Transverse colon (tissue), 4 donors: Measurements from ENCODE around the gene PGGT1B. TPM values are rescaled to one million over a fixed set of nuclear protein-coding genes. Genes with fewer than 3 reads are reported as not detected.

Source experiments
- DNase-seq: peaks from one replicate; pipeline ENCODE4 v3.0.0-alpha.2; 2019
- H3K27ac ChIP-seq, 4 donors: fragments of 200-600 bp; sonication (generic); 2 replicates each; pipeline ENCODE4 v1.5.1; 2016 to 2018; ENCODE audit warnings: inconsistent platforms in 4 of 4
- H3K27me3 ChIP-seq: fragments of 200-600 bp; sonication (generic); 2 replicates; pipeline ENCODE4 v1.5.1; 2017; ENCODE audit warnings: inconsistent platforms
- H3K36me3 ChIP-seq, 4 donors: fragments of 200-600 bp; sonication (generic); 2 replicates each; pipeline ENCODE4 v1.5.1; 2017 to 2019; ENCODE audit warnings: inconsistent platforms in 4 of 4
- H3K4me1 ChIP-seq, 4 donors: fragments of 200-600 bp; sonication (generic); 2 replicates each; pipeline ENCODE4 v1.5.1; 2017 to 2020; ENCODE audit warnings: inconsistent platforms in 4 of 4
- H3K4me3 ChIP-seq, 4 donors: fragments of 200-600 bp; sonication (generic); 1 replicate in 1 of 4; 2 replicates in 3 of 4; pipeline versions ENCODE4 v1.5.1 to v1.6.1; 2017 to 2019; ENCODE audit warnings: inconsistent platforms in 4 of 4
- H3K9me3 ChIP-seq, 2 donors: fragments of 200-600 bp; sonication (generic); 2 replicates each; pipeline ENCODE4 v1.5.1; 2017 to 2019; ENCODE audit warnings: inconsistent platforms in 2 of 2
- EP300 ChIP-seq: sonication (generic); formaldehyde crosslinking; IDR thresholded peaks from one replicate; pipeline ENCODE4 v1.6.1; 2017; ENCODE audit warnings: antibody characterized with exemption, low read depth
- POLR2A ChIP-seq: fragments of 450-650 bp; IDR thresholded peaks from one replicate; pipeline ENCODE4 v1.6.1; 2016; ENCODE audit warnings: antibody characterized with exemption, mild to moderate bottlenecking, moderate library complexity
- POLR2AphosphoS5 ChIP-seq, 3 donors: sonication (generic); formaldehyde crosslinking; IDR thresholded peaks; one replicate each; pipeline ENCODE4 v1.6.1; 2016; ENCODE audit warnings: antibody characterized with exemption in 3 of 3
- WGBS, 2 donors: methylation state at CpG; one replicate each; pipeline ENCODE4 v1.1.5; 2018; ENCODE audit warnings: low coverage in 1 of 2; 5-methylcytosine and 5-hydroxymethylcytosine counted together
- in situ Hi-C, 4 donors: fragments of 200-750 bp; cut with MboI; loops; one replicate each; pipeline versions ENCODE4 v1.15.0 to v1.15.1; 2017; ENCODE audit warnings: low sequenced_read_pairs in 3 of 4, low pct_ligation_motif_present in 1 of 4, low pct_unique_long_range_greater_than_20kb in 1 of 4
- intact Hi-C: fragments of 100-400 bp; cut with DNase I; formaldehyde crosslinking; loops from one replicate; pipeline ENCODE4 v1.15.1; 2023; ENCODE audit warnings: low total_unique reads
- total RNA-seq, 4 donors: library from RNA; depleted of rRNA; stranded (reverse); fragments of >200 nt; gene quantifications; one replicate each; pipeline ENCODE4 v1.1.0, GENCODE V29; 2016
- TF ChIP-seq, protein P1 (sequence below), 5 experiments: fragments of 200-600 bp in 3 of 5; fragments of 450-650 bp in 2 of 5; sonication (generic) in 3 of 5; IDR thresholded peaks; 1 replicate in 2 of 5; 2 replicates in 3 of 5; pipeline ENCODE4 v1.5.1; 2016 to 2017; ENCODE audit warnings: antibody characterized with exemption in 5 of 5, inconsistent platforms in 3 of 5, mild to moderate bottlenecking in 2 of 5, moderate library complexity in 1 of 5

The PGGT1B gene
- total RNA-seq, 4 donors from 2014 or later, result 3.4 to 26.4 (median 12.8) TPM

DNA sequence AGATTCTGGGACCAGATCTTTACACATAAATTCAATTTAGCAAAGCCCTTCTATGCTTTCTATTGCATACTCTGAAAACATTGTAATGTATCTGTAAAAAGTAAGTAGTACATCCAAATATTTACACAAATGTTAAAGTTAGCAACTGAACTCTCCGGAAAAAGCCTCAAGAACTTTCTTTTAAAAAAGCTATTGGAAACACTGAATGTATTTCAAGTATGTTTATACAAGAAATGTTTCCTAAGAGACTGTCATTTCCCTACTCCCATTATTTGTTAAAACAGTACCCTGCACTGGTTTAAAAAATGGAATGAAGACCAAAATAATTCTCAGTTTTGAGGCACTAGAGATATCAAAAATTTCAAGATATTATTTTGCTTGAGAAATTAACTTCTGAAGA is 48.1 kb downstream of the PGGT1B start:
- WGBS, 2 donors, result 44 to 55% methylated on average over 1 of the region's 1 CpG

DNA sequence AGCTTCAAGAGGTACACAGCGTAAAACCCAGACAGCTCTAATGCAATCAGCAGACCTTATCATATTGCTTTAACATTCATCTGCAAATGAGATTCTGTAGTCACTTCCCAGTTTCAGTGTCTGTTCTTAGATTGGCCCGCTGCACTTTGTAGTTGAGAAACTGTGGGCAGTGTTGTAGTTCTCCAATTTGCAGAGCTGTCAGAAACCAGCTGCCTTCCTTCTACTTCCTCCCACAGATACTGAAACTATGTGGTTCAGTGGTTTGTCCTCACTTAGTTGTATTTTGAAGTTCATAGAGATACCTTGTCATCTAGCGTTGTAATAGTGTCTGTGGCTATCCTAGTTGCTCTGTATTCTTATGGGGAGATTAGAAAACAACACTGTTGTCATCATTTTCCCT is 53.4 kb downstream of the PGGT1B start:
- DNase-seq, result peak; percentile 36
- no peaks in the 10 kb centered on the region for H3K9me3 ChIP-seq
- no peak overlapping the region for H3K4me3 ChIP-seq
- 65 to 80% methylated on average over 3 of the region's 3 CpGs for WGBS, 2 donors
- in situ Hi-C loops, result no loop called here
- intact Hi-C loops, result no loop called here
- H3K4me1 ChIP-seq, result peaks cover 0 to 5% (median 0%) of the 10 kb centered on the region in 4 donors
- H3K27ac ChIP-seq, result no peak overlapping the region
- H3K36me3 ChIP-seq, result peaks cover 0 to 16% (median 0%) of the 10 kb centered on the region in 4 donors
- H3K27me3 ChIP-seq, result no peaks in the 10 kb centered on the region
- TF ChIP-seq, protein P1, sequence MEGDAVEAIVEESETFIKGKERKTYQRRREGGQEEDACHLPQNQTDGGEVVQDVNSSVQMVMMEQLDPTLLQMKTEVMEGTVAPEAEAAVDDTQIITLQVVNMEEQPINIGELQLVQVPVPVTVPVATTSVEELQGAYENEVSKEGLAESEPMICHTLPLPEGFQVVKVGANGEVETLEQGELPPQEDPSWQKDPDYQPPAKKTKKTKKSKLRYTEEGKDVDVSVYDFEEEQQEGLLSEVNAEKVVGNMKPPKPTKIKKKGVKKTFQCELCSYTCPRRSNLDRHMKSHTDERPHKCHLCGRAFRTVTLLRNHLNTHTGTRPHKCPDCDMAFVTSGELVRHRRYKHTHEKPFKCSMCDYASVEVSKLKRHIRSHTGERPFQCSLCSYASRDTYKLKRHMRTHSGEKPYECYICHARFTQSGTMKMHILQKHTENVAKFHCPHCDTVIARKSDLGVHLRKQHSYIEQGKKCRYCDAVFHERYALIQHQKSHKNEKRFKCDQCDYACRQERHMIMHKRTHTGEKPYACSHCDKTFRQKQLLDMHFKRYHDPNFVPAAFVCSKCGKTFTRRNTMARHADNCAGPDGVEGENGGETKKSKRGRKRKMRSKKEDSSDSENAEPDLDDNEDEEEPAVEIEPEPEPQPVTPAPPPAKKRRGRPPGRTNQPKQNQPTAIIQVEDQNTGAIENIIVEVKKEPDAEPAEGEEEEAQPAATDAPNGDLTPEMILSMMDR (IDR thresholded peaks at IDR 0.05), result no peak
- TF ChIP-seq EP300, result no peak
- TF ChIP-seq POLR2A, result no peak
- TF ChIP-seq POLR2AphosphoS5 (IDR thresholded peaks at IDR 0.05), result peak in 1 of 3 donors; percentile 7

More for the DNA sequence above, 48.1 kb downstream of the PGGT1B start:
- Histone ChIP-seq H3K27me3 (no peaks in the 10 kb centered on the region), H3K4me3 (no peak overlapping the region), H3K36me3 (peaks cover 0 to 25% (median 0%) of the 10 kb centered on the region in 4 donors), H3K27ac (no peak overlapping the region), H3K4me1 (no peaks in the 10 kb centered on the region), H3K9me3 (no peaks in the 10 kb centered on the region)
- in situ Hi-C loops (no loop called here), intact Hi-C loops (no loop called here)
- TF ChIP-seq POLR2AphosphoS5 (IDR thresholded peaks at IDR 0.05) (no peak), POLR2A (no peak), EP300 (no peak)
- TF ChIP-seq, protein P1 (IDR thresholded peaks at IDR 0.05), result no peak
- DNase-seq, result no peak

DNA sequence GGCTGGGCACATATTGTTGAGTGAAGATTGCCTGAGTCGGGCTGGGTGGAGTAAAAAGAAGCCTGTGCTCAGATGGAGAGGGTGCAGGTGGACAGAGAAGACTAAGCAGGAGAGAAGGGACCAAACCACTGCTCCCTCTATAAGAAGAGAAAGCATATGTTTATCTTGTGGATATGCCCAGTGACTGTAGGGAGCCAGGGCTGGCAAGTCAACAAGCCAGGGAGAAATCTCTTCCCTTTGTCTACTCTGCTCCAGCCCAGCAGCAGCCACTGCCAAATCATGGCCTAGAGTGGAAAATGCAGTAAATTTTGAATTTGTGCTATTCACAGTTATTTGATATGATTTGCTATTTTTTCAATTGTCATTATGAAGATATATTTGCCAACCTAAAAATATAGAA is 59.7 kb downstream of the PGGT1B start:
- 100% methylated on average over 1 of the region's 1 CpG for WGBS, 2 donors
- Histone ChIP-seq H3K4me3 (no peak overlapping the region), H3K4me1 (no peaks in the 10 kb centered on the region), H3K36me3 (no peaks in the 10 kb centered on the region), H3K9me3 (no peaks in the 10 kb centered on the region), H3K27me3 (no peaks in the 10 kb centered on the region), H3K27ac (no peak overlapping the region)
- no peak for DNase-seq
- intact Hi-C loops, result no loop called here
- in situ Hi-C loops, result no loop called here
- TF ChIP-seq POLR2A, result no peak
- no peak for TF ChIP-seq POLR2AphosphoS5 (IDR thresholded peaks at IDR 0.05)
- TF ChIP-seq, protein P1 (IDR thresholded peaks at IDR 0.05), result no peak

DNA sequence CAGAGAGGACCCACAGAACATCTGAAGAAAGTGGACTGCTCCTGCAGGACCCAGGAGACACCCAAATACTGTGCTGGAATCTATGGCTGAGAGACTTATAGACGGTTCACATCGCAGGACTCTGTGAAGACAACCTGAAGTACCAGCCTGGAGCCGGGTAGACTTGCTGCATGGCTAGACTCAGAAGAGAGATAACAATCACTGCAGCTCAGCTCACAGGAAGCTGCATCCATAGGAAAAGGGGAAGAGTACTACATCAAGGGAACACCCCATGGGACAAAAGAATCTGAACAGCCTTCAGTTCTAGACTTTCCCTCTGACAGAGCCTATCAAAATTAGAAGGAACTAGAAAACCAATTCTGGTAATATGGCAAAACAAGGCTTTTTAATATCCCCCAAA is 66.5 kb downstream of the PGGT1B start:
- no peaks in the 10 kb centered on the region for H3K9me3 ChIP-seq
- intact Hi-C loops, result no loop called here
- no peak overlapping the region for H3K27ac ChIP-seq
- in situ Hi-C loops, result no loop called here
- no peaks in the 10 kb centered on the region for H3K27me3 ChIP-seq
- TF ChIP-seq, protein P1 (IDR thresholded peaks at IDR 0.05), result no peak
- TF ChIP-seq POLR2AphosphoS5 (IDR thresholded peaks at IDR 0.05), result no peak
- TF ChIP-seq POLR2A, result no peak
- no peak for TF ChIP-seq EP300
- 91% methylated on average over 3 of the region's 3 CpGs; no CpG with 5 or more reads in 1 of the 2 donors for WGBS, 2 donors
- no peak for DNase-seq
- H3K36me3 ChIP-seq, result no peaks in the 10 kb centered on the region
- no peak overlapping the region for H3K4me3 ChIP-seq
- peaks cover 5 to 39% (median 25%) of the 10 kb centered on the region in 4 donors for H3K4me1 ChIP-seq
